Mucosa of descending colon (tissue), 3 donors: ENCODE measurements around the gene EPB41L2. TPM values are rescaled to one million over a fixed set of nuclear protein-coding genes. Genes with fewer than 3 reads are reported as not detected.

Experiments
- ATAC-seq: fragments of 200-7000 bp; cut with Tn5 transposase; one replicate; pipeline ENCODE4 v1.9.1; 2020; ENCODE audit warnings: mild to moderate bottlenecking, moderate library complexity
- DNase-seq, 3 donors: peaks; one replicate each; pipeline ENCODE4 v3.0.0-alpha.2; 2020
- H3K36me3 ChIP-seq: fragments of 200-600 bp; one replicate; pipeline ENCODE4 v1.8.0; 2021; ENCODE audit warnings: low read depth, mild to moderate bottlenecking
- H3K4me1 ChIP-seq: fragments of 200-600 bp; one replicate; pipeline ENCODE4 v1.8.0; 2021; ENCODE audit warnings: low read depth, mild to moderate bottlenecking
- H3K4me3 ChIP-seq: fragments of 200-600 bp; one replicate; pipeline ENCODE4 v1.8.0; 2021; ENCODE audit warnings: mild to moderate bottlenecking
- H3K9me3 ChIP-seq: fragments of 200-600 bp; one replicate; pipeline ENCODE4 v1.8.0; 2021; ENCODE audit warnings: mild to moderate bottlenecking
- CTCF ChIP-seq: fragments of 200-600 bp; IDR thresholded peaks from one replicate; pipeline ENCODE4 v1.8.0; 2022; ENCODE audit warnings: antibody characterized with exemption, mild to moderate bottlenecking
- intact Hi-C, 2 donors: fragments of 100-400 bp; cut with DNase I in 1 of 2; cut with micrococcal nuclease in 1 of 2; formaldehyde crosslinking; loops; one replicate each; pipeline versions ENCODE4 v1.11.0 to v1.11.1; 2022; cut with DNase I, micrococcal nuclease
- total RNA-seq, 3 donors: library from RNA; stranded (reverse); fragmentation: NEBNext Ultra II Directional in 2 of 3; extraction: Animal tissue kit (Norgen Biotek cat#: 25700) in 2 of 3; gene quantifications; one replicate each; pipeline versions ENCODE4 v1.2.1 to v1.2.4, GENCODE V29; 2021 to 2023
- donor health status: DM: no; HTN: no; CAD: no; lungs with moderate emphysema.
- donor health status: DM: no; HTN: no; CAD: no.
- donor health status: DM: no; HTN: yes; CAD: no.

EPB41L2 gene
- total RNA-seq, 3 donors from 2014 or later: 80.1 to 148 (median 93.0) TPM

- no peak for TF ChIP-seq CTCF
- no peaks in the 10 kb centered on the region for H3K36me3 ChIP-seq
- H3K4me3 ChIP-seq: no peak overlapping the region
- intact Hi-C loops: no loop called here
- no peak for ATAC-seq
- H3K9me3 ChIP-seq: no peaks in the 10 kb centered on the region
- DNase-seq: no peak
- H3K4me1 ChIP-seq: no peaks in the 10 kb centered on the region
These were observed 104.6 kb downstream of the EPB41L2 start for GRCh38 chr6:130958468-130958867.

- ATAC-seq (peak; percentile 90), DNase-seq (no peak)
- H3K4me1 ChIP-seq: no peaks in the 10 kb centered on the region
- H3K9me3 ChIP-seq: no peaks in the 10 kb centered on the region
- no peak for TF ChIP-seq CTCF
- H3K4me3 ChIP-seq: no peak overlapping the region
- no peaks in the 10 kb centered on the region for H3K36me3 ChIP-seq
- intact Hi-C loops: no loop called here
These were observed 107.3 kb downstream of the EPB41L2 start for GRCh38 chr6:130955755-130956154.

GRCh38 chr6:130949553-130949952, 113.5 kb downstream of the EPB41L2 start:
- DNase-seq: no peak
- Histone ChIP-seq H3K9me3 (no peaks in the 10 kb centered on the region), H3K36me3 (no peaks in the 10 kb centered on the region), H3K4me1 (no peaks in the 10 kb centered on the region), H3K4me3 (no peak overlapping the region)
- no peak for ATAC-seq
- TF ChIP-seq CTCF: no peak
- intact Hi-C loops: no loop called here

GRCh38 chr6:130947464-130947863, 115.6 kb downstream of the EPB41L2 start:
- Histone ChIP-seq H3K4me3 (no peak overlapping the region), H3K36me3 (no peaks in the 10 kb centered on the region), H3K9me3 (no peaks in the 10 kb centered on the region), H3K4me1 (peaks cover 7% of the 10 kb centered on the region)
- intact Hi-C loops: no loop called here
- DNase-seq (no peak), ATAC-seq (peak; percentile 52)
- TF ChIP-seq CTCF: no peak

- DNase-seq (no peak), ATAC-seq (no peak)
- Histone ChIP-seq H3K9me3 (no peaks in the 10 kb centered on the region), H3K4me1 (peaks cover 7% of the 10 kb centered on the region), H3K4me3 (no peak overlapping the region), H3K36me3 (no peaks in the 10 kb centered on the region)
- TF ChIP-seq CTCF: no peak
- intact Hi-C loops: no loop called here
These were observed 117.0 kb downstream of the EPB41L2 start for GRCh38 chr6:130946076-130946475.

GRCh38 chr6:130945401-130945919, 117.6 kb downstream of the EPB41L2 start:
- Histone ChIP-seq H3K36me3 (no peaks in the 10 kb centered on the region), H3K4me1 (peaks cover 7% of the 10 kb centered on the region), H3K9me3 (no peaks in the 10 kb centered on the region), H3K4me3 (no peak overlapping the region)
- no peak for TF ChIP-seq CTCF
- DNase-seq: no peak
- peak; percentile 45 for ATAC-seq
- intact Hi-C loops: no loop called here
